Measurements from ENCODE around the gene NBDY. TPM values are rescaled to one million over a fixed set of nuclear protein-coding genes. Genes with fewer than 3 reads are reported as not detected.

Gene NBDY
- total RNA-seq, 5 donors from 2014 or later (not counting 1 experiment from before 2014, with no cell fraction given) = 28.6 to 39.9 (median 33.8) TPM

DNA sequence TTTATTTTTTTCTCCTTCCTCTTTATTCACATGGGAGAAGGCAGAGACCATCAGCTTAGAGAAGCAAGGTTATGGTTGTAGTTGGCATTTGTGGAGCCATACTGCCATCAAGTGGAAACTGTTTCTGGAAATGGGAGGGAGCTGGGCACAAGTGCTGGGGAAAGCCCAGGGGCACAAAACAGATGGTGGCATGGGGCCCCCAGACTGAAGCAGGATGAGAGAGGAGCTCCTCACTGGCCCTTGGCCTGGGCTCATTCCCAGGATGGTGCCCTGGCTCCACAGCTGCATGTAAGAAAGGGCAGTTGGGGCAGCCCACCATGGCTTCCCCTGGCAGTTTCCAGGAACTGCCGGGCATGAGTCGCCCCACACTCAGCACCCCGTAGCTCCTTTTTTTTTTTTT lies 59.2 kb downstream of the NBDY start:
- WGBS (ENCODE audit: insufficient coverage) = no CpG with 5 or more reads among the region's 3 CpGs
- H3K27me3 ChIP-seq (replicated peaks in 1 of 2; ENCODE audit: control insufficient read depth in 2 of 2, extremely low read depth in 1 of 2, insufficient read depth in 2 of 2, low read length in 1 of 2) = no peaks in the 10 kb centered on the region
- Mint-ChIP-seq H3K4me3 (peak overlapping the region in 1 of 3 donors; percentile 70), H3K36me3 (peaks cover 23% of the 10 kb centered on the region), H3K27me3 (no peaks in the 10 kb centered on the region), H3K4me1 (peaks cover 29 to 52% (median 33%) of the 10 kb centered on the region in 3 donors), H3K9me3 (no peaks in the 10 kb centered on the region), H3K27ac (no peak overlapping the region)
- ATAC-seq (replicated peaks in 1 of 4) = peak in 1 of 4 experiments; percentile 25
- no peak overlapping the region for H3K27ac ChIP-seq (ENCODE audit: low read length)
- H3K36me3 ChIP-seq (ENCODE audit: control insufficient read depth in 2 of 2, extremely low read depth in 1 of 2, insufficient read depth in 1 of 2, low read length in 1 of 2) = peaks cover 0 to 6% of the 10 kb centered on the region in 2 donors
- H3K4me3 ChIP-seq (ENCODE audit: control insufficient read depth in 1 of 2, extremely low read depth in 1 of 2, low read length in 1 of 2) = no peak overlapping the region
- no peaks in the 10 kb centered on the region for H3K9me3 ChIP-seq
- ChIA-PET CTCF (interaction anchor here in 1 of 2 donors (0.5 to 0.8 kb wide), 4 partner anchors 57 to 1546 kb away, joined by 3 read pairs; no protein-coding TSS in a partner anchor), POLR2A (no interaction called here)
- DNase-seq = peak in 3 of 35 experiments; percentile 0 to 14 (median 8)
- peaks cover 5% of the 10 kb centered on the region in 2 experiments for H3K4me1 ChIP-seq (ENCODE audit: control insufficient read depth in 1 of 2, extremely low read depth in 1 of 2, insufficient read depth in 2 of 2, low read length in 2 of 2)

DNA sequence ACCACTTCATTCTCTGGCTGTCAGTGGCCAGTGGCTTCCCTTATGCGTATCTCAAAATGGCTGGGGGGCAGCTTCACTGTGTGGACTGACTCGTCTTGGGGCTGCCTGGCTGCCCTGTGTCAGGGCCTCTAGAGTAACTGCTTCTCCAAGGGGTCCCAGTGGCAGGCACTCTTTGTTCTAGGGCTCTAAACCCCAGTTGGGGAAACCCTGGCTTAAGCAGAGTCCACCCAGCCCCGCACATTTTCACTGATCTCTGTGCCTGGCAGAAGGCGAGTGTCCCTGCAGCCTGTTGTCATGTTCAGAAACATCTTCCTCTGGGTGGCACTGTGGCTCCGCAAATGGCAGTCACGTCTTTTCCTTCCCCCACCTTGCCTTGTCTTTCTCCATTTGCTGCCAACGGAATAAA lies 59.7 kb downstream of the NBDY start:
- DNase-seq (peak in 15 of 35 experiments; percentile 40 to 79 (median 62)), ATAC-seq (replicated peaks in 1 of 4) (peak in 2 of 4 experiments; percentile 68 to 76)
- Mint-ChIP-seq H3K4me1 (peaks cover 28 to 47% (median 29%) of the 10 kb centered on the region in 3 donors), H3K4me3 (peak overlapping the region in 2 of 3 donors; percentile 50 to 70), H3K27me3 (no peaks in the 10 kb centered on the region), H3K36me3 (peaks cover 23% of the 10 kb centered on the region), H3K27ac (peak overlapping the region in 1 of 2 donors; percentile 19), H3K9me3 (no peaks in the 10 kb centered on the region)
- no peak overlapping the region for H3K27ac ChIP-seq (ENCODE audit: low read length)
- 31% methylated on average over 2 of the region's 7 CpGs for WGBS (ENCODE audit: insufficient coverage)
- ChIA-PET POLR2A (no interaction called here), CTCF (interaction anchor here in 1 of 2 donors (0.6 to 0.8 kb wide), 2 partner anchors 190 to 1545 kb away, joined by 3 read pairs; no protein-coding TSS in a partner anchor)
- H3K36me3 ChIP-seq (ENCODE audit: control insufficient read depth in 2 of 2, extremely low read depth in 1 of 2, insufficient read depth in 1 of 2, low read length in 1 of 2) = peaks cover 0 to 6% of the 10 kb centered on the region in 2 donors
- H3K27me3 ChIP-seq (replicated peaks in 1 of 2; ENCODE audit: control insufficient read depth in 2 of 2, extremely low read depth in 1 of 2, insufficient read depth in 2 of 2, low read length in 1 of 2) = no peaks in the 10 kb centered on the region
- no peaks in the 10 kb centered on the region for H3K9me3 ChIP-seq
- H3K4me3 ChIP-seq (ENCODE audit: control insufficient read depth in 1 of 2, extremely low read depth in 1 of 2, low read length in 1 of 2) = no peak overlapping the region
- peaks cover 5 to 8% of the 10 kb centered on the region in 2 experiments for H3K4me1 ChIP-seq (ENCODE audit: control insufficient read depth in 1 of 2, extremely low read depth in 1 of 2, insufficient read depth in 2 of 2, low read length in 2 of 2)

DNA sequence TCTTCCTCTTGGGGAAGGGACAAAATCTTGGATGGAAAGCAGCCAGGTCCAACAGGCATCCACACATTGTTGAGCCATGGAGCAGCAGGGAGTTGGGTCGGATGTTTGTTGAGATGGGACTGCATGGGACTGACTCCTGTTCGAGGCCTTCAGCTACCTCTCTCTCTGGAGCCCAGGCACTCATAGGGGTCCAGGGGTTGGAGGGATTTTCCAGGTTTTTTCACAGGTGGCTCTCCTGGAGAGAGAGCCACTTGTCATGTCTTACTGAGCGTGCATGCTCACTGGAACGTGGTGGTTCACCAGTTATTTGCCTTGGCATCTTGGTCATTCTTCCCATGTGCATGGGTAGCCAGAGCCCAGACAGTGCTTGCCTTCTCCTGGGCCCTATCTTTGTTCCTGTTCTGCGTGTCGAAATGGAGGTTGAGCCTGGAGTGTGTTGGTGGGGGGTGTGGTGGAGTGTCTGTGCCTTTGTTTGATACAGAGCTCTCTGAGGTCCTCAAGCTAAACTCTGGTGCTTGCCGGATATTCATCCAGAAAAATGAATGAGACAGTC lies 60.6 kb downstream of the NBDY start:
- Histone ChIP-seq H3K27me3 (replicated peaks in 1 of 2; ENCODE audit: control insufficient read depth in 2 of 2, extremely low read depth in 1 of 2, insufficient read depth in 2 of 2, low read length in 1 of 2) (no peaks in the 10 kb centered on the region), H3K4me3 (ENCODE audit: control insufficient read depth in 1 of 2, extremely low read depth in 1 of 2, low read length in 1 of 2) (no peak overlapping the region), H3K9me3 (no peaks in the 10 kb centered on the region), H3K4me1 (ENCODE audit: control insufficient read depth in 1 of 2, extremely low read depth in 1 of 2, insufficient read depth in 2 of 2, low read length in 2 of 2) (peaks cover 5 to 11% of the 10 kb centered on the region in 2 experiments), H3K27ac (ENCODE audit: low read length) (no peak overlapping the region), H3K36me3 (ENCODE audit: control insufficient read depth in 2 of 2, extremely low read depth in 1 of 2, insufficient read depth in 1 of 2, low read length in 1 of 2) (peaks cover 0 to 6% of the 10 kb centered on the region in 2 donors)
- H3K27ac Mint-ChIP-seq = peak overlapping the region in 1 of 2 donors; percentile 52
- peaks cover 23% of the 10 kb centered on the region for H3K36me3 Mint-ChIP-seq
- DNase-seq (peak in 3 of 35 experiments; percentile 2 to 7 (median 3)), ATAC-seq (replicated peaks in 1 of 4) (no peak)
- H3K4me1 Mint-ChIP-seq = peaks cover 31 to 45% (median 35%) of the 10 kb centered on the region in 3 donors
- ChIA-PET CTCF (no interaction called here), POLR2A (no interaction called here)
- H3K9me3 Mint-ChIP-seq = no peaks in the 10 kb centered on the region
- H3K4me3 Mint-ChIP-seq = no peak overlapping the region
- 94% methylated on average over 3 of the region's 7 CpGs for WGBS (ENCODE audit: insufficient coverage)
- H3K27me3 Mint-ChIP-seq = no peaks in the 10 kb centered on the region

DNA sequence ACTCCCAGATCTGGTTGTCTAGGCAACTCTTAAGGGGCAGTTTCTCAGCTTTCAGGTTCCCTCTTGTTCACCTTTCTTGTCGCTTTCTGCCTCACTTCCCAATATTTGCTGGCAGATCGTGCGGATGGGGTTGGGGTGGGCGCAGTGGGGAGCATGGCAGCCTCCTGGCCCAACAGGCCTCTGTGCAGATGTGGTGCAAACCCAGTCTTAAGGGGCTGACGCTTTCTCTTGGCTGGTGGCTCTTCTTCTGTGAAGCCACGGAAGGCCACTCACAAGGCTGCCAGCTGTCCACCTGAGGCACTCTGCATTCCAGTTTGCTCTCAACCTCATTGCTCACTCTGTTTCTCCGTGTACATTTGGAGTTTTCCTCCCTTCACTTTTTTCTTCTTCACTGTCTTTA lies 61.7 kb downstream of the NBDY start:
- Mint-ChIP-seq H3K9me3 (no peaks in the 10 kb centered on the region), H3K27me3 (no peaks in the 10 kb centered on the region), H3K4me3 (no peak overlapping the region), H3K4me1 (peaks cover 36 to 41% (median 41%) of the 10 kb centered on the region in 3 donors), H3K27ac (peak overlapping the region in 1 of 2 donors; percentile 17), H3K36me3 (peaks cover 23% of the 10 kb centered on the region)
- Histone ChIP-seq H3K9me3 (no peaks in the 10 kb centered on the region), H3K36me3 (ENCODE audit: control insufficient read depth in 2 of 2, extremely low read depth in 1 of 2, insufficient read depth in 1 of 2, low read length in 1 of 2) (peaks cover 0 to 6% of the 10 kb centered on the region in 2 donors), H3K27me3 (replicated peaks in 1 of 2; ENCODE audit: control insufficient read depth in 2 of 2, extremely low read depth in 1 of 2, insufficient read depth in 2 of 2, low read length in 1 of 2) (no peaks in the 10 kb centered on the region), H3K27ac (ENCODE audit: low read length) (no peak overlapping the region), H3K4me3 (ENCODE audit: control insufficient read depth in 1 of 2, extremely low read depth in 1 of 2, low read length in 1 of 2) (no peak overlapping the region), H3K4me1 (ENCODE audit: control insufficient read depth in 1 of 2, extremely low read depth in 1 of 2, insufficient read depth in 2 of 2, low read length in 2 of 2) (peaks cover 5 to 11% of the 10 kb centered on the region in 2 experiments)
- CTCF ChIA-PET = no interaction called here
- ATAC-seq (replicated peaks in 1 of 4) = no peak
- POLR2A ChIA-PET = no interaction called here
- DNase-seq = peak in 1 of 35 experiments; percentile 1
- WGBS (ENCODE audit: insufficient coverage) = 100% methylated on average over 1 of the region's 7 CpGs

DNA sequence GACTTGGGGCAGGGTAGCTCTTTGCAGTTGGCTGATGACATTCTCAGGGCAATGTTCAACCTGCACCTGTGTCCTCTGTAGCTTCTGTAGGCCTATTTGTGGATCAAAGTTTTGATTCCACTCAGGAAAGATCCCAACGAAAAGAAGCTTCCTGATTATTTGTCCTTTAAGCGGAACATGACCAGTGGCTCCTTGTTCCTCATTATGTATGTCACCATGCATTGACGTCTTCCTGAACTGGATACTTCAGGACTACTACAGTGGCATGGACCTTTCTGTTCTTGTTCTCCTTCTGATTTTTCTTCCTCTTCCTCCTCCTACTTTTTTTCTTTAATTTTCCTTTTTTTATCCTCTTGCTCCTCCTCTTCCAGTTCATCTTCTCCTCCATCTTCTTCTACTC lies 62.4 kb downstream of the NBDY start:
- Mint-ChIP-seq H3K4me3 (no peak overlapping the region), H3K27me3 (no peaks in the 10 kb centered on the region), H3K27ac (peak overlapping the region in 1 of 2 donors; percentile 27), H3K4me1 (peaks cover 32 to 45% (median 41%) of the 10 kb centered on the region in 3 donors), H3K36me3 (peaks cover 23% of the 10 kb centered on the region), H3K9me3 (no peaks in the 10 kb centered on the region)
- ChIA-PET POLR2A (no interaction called here), CTCF (no interaction called here)
- H3K27ac ChIP-seq (ENCODE audit: low read length) = no peak overlapping the region
- no peaks in the 10 kb centered on the region for H3K27me3 ChIP-seq (replicated peaks in 1 of 2; ENCODE audit: control insufficient read depth in 2 of 2, extremely low read depth in 1 of 2, insufficient read depth in 2 of 2, low read length in 1 of 2)
- H3K36me3 ChIP-seq (ENCODE audit: control insufficient read depth in 2 of 2, extremely low read depth in 1 of 2, insufficient read depth in 1 of 2, low read length in 1 of 2) = peaks cover 0 to 6% of the 10 kb centered on the region in 2 donors
- ATAC-seq (replicated peaks in 1 of 4) (no peak), DNase-seq (no peak)
- peaks cover 5 to 11% of the 10 kb centered on the region in 2 experiments for H3K4me1 ChIP-seq (ENCODE audit: control insufficient read depth in 1 of 2, extremely low read depth in 1 of 2, insufficient read depth in 2 of 2, low read length in 2 of 2)
- H3K4me3 ChIP-seq (ENCODE audit: control insufficient read depth in 1 of 2, extremely low read depth in 1 of 2, low read length in 1 of 2) = no peak overlapping the region
- 95% methylated on average over 3 of the region's 3 CpGs for WGBS (ENCODE audit: insufficient coverage)
- no peaks in the 10 kb centered on the region for H3K9me3 ChIP-seq

DNA sequence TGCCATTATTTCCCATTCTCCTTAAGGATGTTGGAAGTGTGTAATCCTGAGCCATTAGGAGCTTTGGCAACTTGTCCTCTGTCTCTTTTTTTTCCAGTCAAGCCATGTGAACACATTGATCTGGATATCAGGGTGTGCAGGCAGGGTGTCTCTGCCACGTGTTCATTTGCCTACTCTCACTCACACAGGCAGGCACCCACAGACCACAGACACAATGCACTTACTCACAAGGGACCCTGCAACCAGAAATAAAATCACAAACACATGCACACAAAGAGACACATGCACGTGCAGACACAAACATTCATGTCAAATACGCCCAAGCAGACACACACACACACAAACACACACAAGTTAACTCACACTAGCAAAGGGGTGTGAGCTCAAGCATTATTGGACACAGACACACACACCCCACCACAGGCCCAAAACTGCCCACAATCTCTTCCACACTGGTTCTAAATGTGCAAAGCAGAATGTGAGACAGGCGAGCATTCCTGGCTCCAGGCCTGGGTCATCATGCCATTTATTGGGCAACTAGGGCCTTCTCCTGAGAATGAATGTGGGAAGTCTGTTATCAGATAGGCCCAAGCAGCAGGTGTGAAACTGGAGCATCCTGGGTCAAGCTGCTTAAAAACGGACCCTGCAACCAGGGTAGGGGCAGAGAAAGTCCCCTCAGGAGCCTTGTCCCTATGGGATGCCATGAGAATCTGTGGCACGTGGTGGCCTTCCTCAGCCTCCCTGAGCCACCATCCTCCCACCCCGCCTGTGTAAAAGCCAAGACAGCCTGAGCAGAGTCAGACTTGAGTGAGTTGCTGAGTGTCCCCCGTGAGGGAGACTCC lies 63.4 kb downstream of the NBDY start:
- Histone ChIP-seq H3K9me3 (no peaks in the 10 kb centered on the region), H3K27me3 (replicated peaks in 1 of 2; ENCODE audit: control insufficient read depth in 2 of 2, extremely low read depth in 1 of 2, insufficient read depth in 2 of 2, low read length in 1 of 2) (no peaks in the 10 kb centered on the region), H3K36me3 (ENCODE audit: control insufficient read depth in 2 of 2, extremely low read depth in 1 of 2, insufficient read depth in 1 of 2, low read length in 1 of 2) (peaks cover 0 to 6% of the 10 kb centered on the region in 2 donors), H3K27ac (ENCODE audit: low read length) (no peak overlapping the region), H3K4me3 (ENCODE audit: control insufficient read depth in 1 of 2, extremely low read depth in 1 of 2, low read length in 1 of 2) (no peak overlapping the region), H3K4me1 (ENCODE audit: control insufficient read depth in 1 of 2, extremely low read depth in 1 of 2, insufficient read depth in 2 of 2, low read length in 2 of 2) (peaks cover 5 to 12% of the 10 kb centered on the region in 2 experiments)
- Mint-ChIP-seq H3K27me3 (no peaks in the 10 kb centered on the region), H3K36me3 (peaks cover 17% of the 10 kb centered on the region), H3K9me3 (no peaks in the 10 kb centered on the region), H3K27ac (peak overlapping the region in 1 of 2 donors; percentile 40), H3K4me3 (no peak overlapping the region), H3K4me1 (peaks cover 35 to 47% (median 46%) of the 10 kb centered on the region in 3 donors)
- ATAC-seq (replicated peaks in 1 of 4) (no peak), DNase-seq (peak in 2 of 35 experiments; percentile 0 to 3)
- WGBS (ENCODE audit: insufficient coverage) = 61% methylated on average over 3 of the region's 8 CpGs
- POLR2A ChIA-PET = no interaction called here
- CTCF ChIA-PET = no interaction called here
